Suprapubic skin (tissue), 3 donors: Measurements from ENCODE around the gene PTGR2.

Source experiments
- CTCF ChIP-seq, 2 donors: fragments of 200-600 bp in 1 of 2; fragments of 450-650 bp in 1 of 2; sonication (generic) in 1 of 2; IDR thresholded peaks; one replicate each; pipeline ENCODE4 v1.5.1; 2016 to 2019; ENCODE audit warnings: antibody characterized with exemption in 2 of 2, mild to moderate bottlenecking in 1 of 2, moderate library complexity in 1 of 2
- POLR2A ChIP-seq, 2 donors: fragments of 450-650 bp; IDR thresholded peaks; one replicate each; pipeline ENCODE4 v1.6.1; 2017; ENCODE audit warnings: antibody characterized with exemption in 2 of 2, mild to moderate bottlenecking in 2 of 2, moderate library complexity in 2 of 2

GRCh38 chr14:73804636-73805035 lies 47.0 kb upstream of the PTGR2 start:
- no peak for TF ChIP-seq CTCF (IDR thresholded peaks at IDR 0.05)
- TF ChIP-seq POLR2A (IDR thresholded peaks at IDR 0.05): no peak
